RPMI8226 (cell line): ENCODE results near the gene GPR173.

Source experiments
- DNase-seq: peaks from one replicate; pipeline ENCODE4 v3.0.0-alpha.2; 2015

GPR173 gene

GRCh38 chrX:53048169-53049126 lies at the start of gene GPR173:
Gene GPR173, plus strand, starts transcription at chrX:53048789. Its CDS starts 27,833 bp downstream, at chrX:53076622.
- no peak for DNase-seq

- no peak for DNase-seq
Observed at GRCh38 chrX:53000447-53001135, 48.0 kb upstream of the GPR173 start.

GRCh38 chrX:53001958-53002357 lies 46.6 kb upstream of the GPR173 start:
- DNase-seq, result no peak

GRCh38 chrX:53003111-53003510 lies 45.5 kb upstream of the GPR173 start:
- DNase-seq, result no peak

GRCh38 chrX:53004038-53004437 lies 44.6 kb upstream of the GPR173 start:
- no peak for DNase-seq

- peak; percentile 23 for DNase-seq
Observed at GRCh38 chrX:53004811-53005210, 43.8 kb upstream of the GPR173 start.

GRCh38 chrX:53005327-53005726 lies 43.3 kb upstream of the GPR173 start:
- DNase-seq, result no peak

GRCh38 chrX:53009032-53009431 lies 39.6 kb upstream of the GPR173 start:
- no peak for DNase-seq

GRCh38 chrX:53013291-53013690 lies 35.3 kb upstream of the GPR173 start:
- DNase-seq, result no peak

GRCh38 chrX:53018627-53019026 lies 30.0 kb upstream of the GPR173 start:
- no peak for DNase-seq

- no peak for DNase-seq
Observed at GRCh38 chrX:53022381-53022780, 26.2 kb upstream of the GPR173 start.

- no peak for DNase-seq
Observed at GRCh38 chrX:53028678-53029077, 19.9 kb upstream of the GPR173 start.

- no peak for DNase-seq
Observed at GRCh38 chrX:53031380-53031779, 17.2 kb upstream of the GPR173 start.

- DNase-seq, result no peak
Observed at GRCh38 chrX:53036149-53036548, 12.4 kb upstream of the GPR173 start.

- DNase-seq, result no peak
Observed at GRCh38 chrX:53039236-53039635, 9.4 kb upstream of the GPR173 start.

GRCh38 chrX:53044995-53045394 lies 3.6 kb upstream of the GPR173 start:
- no peak for DNase-seq

- no peak for DNase-seq
Observed at GRCh38 chrX:53047228-53047627, 1.4 kb upstream of the GPR173 start.

- DNase-seq, result no peak
Observed at GRCh38 chrX:53049127-53049517, 533 bp downstream of the GPR173 start.

- DNase-seq, result no peak
Observed at GRCh38 chrX:53050841-53051240, 2.3 kb downstream of the GPR173 start.

GRCh38 chrX:53055244-53055849 lies 6.8 kb downstream of the GPR173 start:
- DNase-seq, result no peak

- no peak for DNase-seq
Observed at GRCh38 chrX:53056292-53056691, 7.7 kb downstream of the GPR173 start.

GRCh38 chrX:53065104-53065503 lies 16.5 kb downstream of the GPR173 start:
- no peak for DNase-seq

- DNase-seq, result no peak
Observed at GRCh38 chrX:53071064-53071463, 22.5 kb downstream of the GPR173 start.
